Measurements from ENCODE around the gene RTP2. TPM values are rescaled to one million over a fixed set of nuclear protein-coding genes. Genes with fewer than 3 reads are reported as not detected.

Gene RTP2
- total RNA-seq, 1 experiment from 2014 or later = not detected

DNA sequence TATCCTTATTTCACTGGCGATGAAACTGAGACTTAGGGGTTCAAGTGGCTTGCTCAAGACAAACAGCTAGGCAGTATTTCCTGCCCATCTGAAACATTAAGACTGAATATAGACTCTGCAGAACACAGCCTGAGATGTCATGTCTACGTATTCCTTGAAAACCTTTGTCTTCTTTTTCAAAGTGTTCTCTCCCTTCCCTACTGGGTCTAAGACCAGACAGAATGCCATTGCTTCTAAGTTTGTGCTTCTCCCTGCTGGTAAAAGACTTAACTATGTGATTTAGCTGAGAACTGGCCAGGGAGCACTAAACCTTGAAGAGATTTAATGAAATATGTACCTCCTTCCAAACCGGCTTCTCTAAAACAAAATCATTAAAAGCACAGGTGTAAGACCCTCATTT is 33.0 kb upstream of the RTP2 start:
- no peak overlapping the region for H3K27ac ChIP-seq (ENCODE audit: low read depth, low read length, poor library complexity, severe bottlenecking)
- no peaks in the 10 kb centered on the region for H3K27me3 ChIP-seq (replicated peaks; ENCODE audit: insufficient read depth, low read depth, low read length, poor library complexity)
- peaks cover 17% of the 10 kb centered on the region for H3K4me1 ChIP-seq (ENCODE audit: insufficient read depth, low read length, poor library complexity, severe bottlenecking)
- DNase-seq (ENCODE audit: low spot score) = no peak
- no peaks in the 10 kb centered on the region for H3K9me3 ChIP-seq (ENCODE audit: low read depth, low read length, poor library complexity, severe bottlenecking)
- peaks cover 38% of the 10 kb centered on the region for H3K36me3 ChIP-seq (ENCODE audit: insufficient read depth, low read length, poor library complexity, severe bottlenecking)
- CTCF ChIA-PET = no interaction called here
- no peak for TF ChIP-seq EZH2 (IDR thresholded peaks at IDR 0.05; ENCODE audit: borderline replicate concordance, low read depth, low read length, poor library complexity, severe bottlenecking)
- TF ChIP-seq, protein P1, sequence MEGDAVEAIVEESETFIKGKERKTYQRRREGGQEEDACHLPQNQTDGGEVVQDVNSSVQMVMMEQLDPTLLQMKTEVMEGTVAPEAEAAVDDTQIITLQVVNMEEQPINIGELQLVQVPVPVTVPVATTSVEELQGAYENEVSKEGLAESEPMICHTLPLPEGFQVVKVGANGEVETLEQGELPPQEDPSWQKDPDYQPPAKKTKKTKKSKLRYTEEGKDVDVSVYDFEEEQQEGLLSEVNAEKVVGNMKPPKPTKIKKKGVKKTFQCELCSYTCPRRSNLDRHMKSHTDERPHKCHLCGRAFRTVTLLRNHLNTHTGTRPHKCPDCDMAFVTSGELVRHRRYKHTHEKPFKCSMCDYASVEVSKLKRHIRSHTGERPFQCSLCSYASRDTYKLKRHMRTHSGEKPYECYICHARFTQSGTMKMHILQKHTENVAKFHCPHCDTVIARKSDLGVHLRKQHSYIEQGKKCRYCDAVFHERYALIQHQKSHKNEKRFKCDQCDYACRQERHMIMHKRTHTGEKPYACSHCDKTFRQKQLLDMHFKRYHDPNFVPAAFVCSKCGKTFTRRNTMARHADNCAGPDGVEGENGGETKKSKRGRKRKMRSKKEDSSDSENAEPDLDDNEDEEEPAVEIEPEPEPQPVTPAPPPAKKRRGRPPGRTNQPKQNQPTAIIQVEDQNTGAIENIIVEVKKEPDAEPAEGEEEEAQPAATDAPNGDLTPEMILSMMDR (conservative IDR thresholded peaks at IDR 0.05; ENCODE audit: low read depth, low read length) = no peak
- intact Hi-C loops (cut with micrococcal nuclease; ENCODE audit: unreplicated experiment) = no loop called here
- no peak overlapping the region for H3K4me3 ChIP-seq (ENCODE audit: low read depth, low read length, poor library complexity, severe bottlenecking)
- POLR2A ChIA-PET (ENCODE audit: low non-redundant PET) = interaction anchor here (0.6 kb wide), 1 partner anchor 115 kb away, joined by 3 read pairs; no protein-coding TSS in a partner anchor
- no TSS peak for BruUV-seq (replicated peaks)

- DNase-seq (ENCODE audit: low spot score) = no peak
- Histone ChIP-seq H3K27ac (ENCODE audit: low read depth, low read length, poor library complexity, severe bottlenecking) (no peak overlapping the region), H3K4me1 (ENCODE audit: insufficient read depth, low read length, poor library complexity, severe bottlenecking) (peaks cover 14% of the 10 kb centered on the region), H3K36me3 (ENCODE audit: insufficient read depth, low read length, poor library complexity, severe bottlenecking) (peaks cover 43% of the 10 kb centered on the region), H3K27me3 (replicated peaks; ENCODE audit: insufficient read depth, low read depth, low read length, poor library complexity) (no peaks in the 10 kb centered on the region), H3K9me3 (ENCODE audit: low read depth, low read length, poor library complexity, severe bottlenecking) (no peaks in the 10 kb centered on the region), H3K4me3 (ENCODE audit: low read depth, low read length, poor library complexity, severe bottlenecking) (no peak overlapping the region)
- CTCF ChIA-PET = no interaction called here
- TF ChIP-seq, protein P1 (conservative IDR thresholded peaks at IDR 0.05; ENCODE audit: low read depth, low read length) = no peak
- no peak for TF ChIP-seq EZH2 (IDR thresholded peaks at IDR 0.05; ENCODE audit: borderline replicate concordance, low read depth, low read length, poor library complexity, severe bottlenecking)
- BruUV-seq (replicated peaks) = no TSS peak
- POLR2A ChIA-PET (ENCODE audit: low non-redundant PET) = interaction anchor here (0.6 kb wide), 1 partner anchor 80 kb away, joined by 5 read pairs; no protein-coding TSS in a partner anchor
- intact Hi-C loops (cut with micrococcal nuclease; ENCODE audit: unreplicated experiment) = no loop called here
Observed at GRCh38 chr3:187734841-187735240, 32.5 kb upstream of the RTP2 start.

- BruUV-seq (replicated peaks) = no TSS peak
- Histone ChIP-seq H3K9me3 (ENCODE audit: low read depth, low read length, poor library complexity, severe bottlenecking) (no peaks in the 10 kb centered on the region), H3K27me3 (replicated peaks; ENCODE audit: insufficient read depth, low read depth, low read length, poor library complexity) (no peaks in the 10 kb centered on the region), H3K36me3 (ENCODE audit: insufficient read depth, low read length, poor library complexity, severe bottlenecking) (peaks cover 58% of the 10 kb centered on the region), H3K27ac (ENCODE audit: low read depth, low read length, poor library complexity, severe bottlenecking) (no peak overlapping the region), H3K4me3 (ENCODE audit: low read depth, low read length, poor library complexity, severe bottlenecking) (no peak overlapping the region), H3K4me1 (ENCODE audit: insufficient read depth, low read length, poor library complexity, severe bottlenecking) (peaks cover 14% of the 10 kb centered on the region)
- ChIA-PET POLR2A (ENCODE audit: low non-redundant PET) (no interaction called here), CTCF (no interaction called here)
- no peak for TF ChIP-seq EZH2 (IDR thresholded peaks at IDR 0.05; ENCODE audit: borderline replicate concordance, low read depth, low read length, poor library complexity, severe bottlenecking)
- TF ChIP-seq, protein P1 (conservative IDR thresholded peaks at IDR 0.05; ENCODE audit: low read depth, low read length) = no peak
- intact Hi-C loops (cut with micrococcal nuclease; ENCODE audit: unreplicated experiment) = no loop called here
- DNase-seq (ENCODE audit: low spot score) = no peak
Observed at GRCh38 chr3:187733371-187733770, 31.0 kb upstream of the RTP2 start.
